ENCODE data around the gene CHPT1.

DNA sequence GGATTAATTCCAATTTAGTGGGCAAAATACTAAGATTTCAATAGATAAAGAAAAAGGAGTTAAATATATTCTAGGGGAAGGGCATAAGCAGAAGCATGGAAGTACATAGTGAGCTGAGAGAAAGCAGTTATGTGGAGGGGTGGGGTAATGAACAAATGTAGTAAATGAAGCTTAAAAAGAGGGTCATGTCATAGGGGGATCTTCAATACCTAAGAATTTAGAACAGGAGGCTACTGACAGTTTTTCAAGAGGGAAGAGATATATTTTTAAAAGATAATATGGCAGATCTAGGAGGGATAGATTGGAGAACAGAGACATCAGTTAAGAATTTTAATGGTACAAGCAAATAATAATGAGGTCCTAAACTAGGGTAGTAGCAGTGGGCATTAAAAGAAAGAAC, 32.4 kb downstream of the CHPT1 start:
- TF ChIP-seq GATA3 (IDR thresholded peaks at IDR 0.05; ENCODE audit: low read depth, low read length) (no peak), GATA2 (IDR thresholded peaks at IDR 0.05; ENCODE audit: low read depth, low read length) (no peak)

Measured in SH-SY5Y (cell line).